Gastrocnemius medialis (tissue), 4 donors: ENCODE results near the gene NEUROD1. TPM values are rescaled to one million over a fixed set of nuclear protein-coding genes. Genes with fewer than 3 reads are reported as not detected.

ENCODE experiments used
- ATAC-seq, 2 donors: fragments of 150-250 bp; one replicate each; pipeline ENCODE4 v1.9.1; 2016
- DNase-seq, 2 donors: peaks; one replicate each; pipeline ENCODE4 v3.0.0-alpha.2; 2019
- H3K27ac ChIP-seq, 4 donors: fragments of 200-600 bp; sonication (generic); 1 replicate in 1 of 4; 2 replicates in 3 of 4; pipeline ENCODE4 v1.5.1; 2016 to 2018; ENCODE audit warnings: mild to moderate bottlenecking in 2 of 4, moderate library complexity in 1 of 4
- H3K27me3 ChIP-seq, 3 donors: fragments of 200-600 bp; sonication (generic) in 2 of 3; 1 replicate in 1 of 3; 2 replicates in 2 of 3; pipeline versions ENCODE4 v1.5.1 to v1.6.0; 2016 to 2019; ENCODE audit warnings: mild to moderate bottlenecking in 1 of 3, moderate library complexity in 1 of 3
- H3K36me3 ChIP-seq, 2 donors: fragments of 200-600 bp; sonication (generic) in 1 of 2; one replicate each; pipeline ENCODE4 v1.5.1; 2017 to 2018
- H3K4me1 ChIP-seq, 2 donors: fragments of 200-600 bp; sonication (generic) in 1 of 2; one replicate each; pipeline ENCODE4 v1.5.1; 2016 to 2017; ENCODE audit warnings: mild to moderate bottlenecking in 2 of 2
- H3K4me3 ChIP-seq, 4 donors: fragments of 200-600 bp; sonication (generic) in 3 of 4; 1 replicate in 1 of 4; 2 replicates in 3 of 4; pipeline ENCODE4 v1.5.1; 2016 to 2019; ENCODE audit warnings: mild to moderate bottlenecking in 2 of 4
- H3K9me3 ChIP-seq, 3 donors: fragments of 200-600 bp; sonication (generic) in 2 of 3; 1 replicate in 1 of 3; 2 replicates in 2 of 3; pipeline ENCODE4 v1.5.1; 2016 to 2019
- POLR2A ChIP-seq, 2 donors: fragments of 450-650 bp; IDR thresholded peaks; one replicate each; pipeline ENCODE4 v1.6.1; 2017; ENCODE audit warnings: antibody characterized with exemption in 2 of 2, mild to moderate bottlenecking in 2 of 2, moderate library complexity in 2 of 2
- in situ Hi-C, 4 donors: fragments of 200-750 bp; cut with MboI; loops; one replicate each; pipeline versions ENCODE4 v1.15.0 to v1.8.0; 2017; ENCODE audit warnings: low sequenced_read_pairs in 4 of 4
- intact Hi-C: fragments of 100-400 bp; cut with DNase I; formaldehyde crosslinking; loops from one replicate; pipeline ENCODE4 v1.15.1; 2023; ENCODE audit warnings: low total_unique reads
- total RNA-seq, 4 donors: library from RNA; depleted of rRNA; stranded (reverse); fragments of >200 nt; gene quantifications; one replicate each; pipeline versions ENCODE4 v1.1.0 to v1.2.3, GENCODE V29; 2016
- TF ChIP-seq, protein P1 (sequence below), 5 experiments: fragments of 450-650 bp in 3 of 5; fragments of 200-600 bp in 2 of 5; sonication (generic) in 2 of 5; IDR thresholded peaks in 4 of 5; conservative IDR thresholded peaks in 1 of 5; 1 replicate in 4 of 5; 2 replicates in 1 of 5; pipeline ENCODE4 v1.5.1; 2016 to 2019; ENCODE audit warnings: antibody characterized with exemption in 5 of 5, mild to moderate bottlenecking in 3 of 5, moderate library complexity in 3 of 5

The NEUROD1 gene
- total RNA-seq, 4 donors from 2014 or later, result not detected

DNA sequence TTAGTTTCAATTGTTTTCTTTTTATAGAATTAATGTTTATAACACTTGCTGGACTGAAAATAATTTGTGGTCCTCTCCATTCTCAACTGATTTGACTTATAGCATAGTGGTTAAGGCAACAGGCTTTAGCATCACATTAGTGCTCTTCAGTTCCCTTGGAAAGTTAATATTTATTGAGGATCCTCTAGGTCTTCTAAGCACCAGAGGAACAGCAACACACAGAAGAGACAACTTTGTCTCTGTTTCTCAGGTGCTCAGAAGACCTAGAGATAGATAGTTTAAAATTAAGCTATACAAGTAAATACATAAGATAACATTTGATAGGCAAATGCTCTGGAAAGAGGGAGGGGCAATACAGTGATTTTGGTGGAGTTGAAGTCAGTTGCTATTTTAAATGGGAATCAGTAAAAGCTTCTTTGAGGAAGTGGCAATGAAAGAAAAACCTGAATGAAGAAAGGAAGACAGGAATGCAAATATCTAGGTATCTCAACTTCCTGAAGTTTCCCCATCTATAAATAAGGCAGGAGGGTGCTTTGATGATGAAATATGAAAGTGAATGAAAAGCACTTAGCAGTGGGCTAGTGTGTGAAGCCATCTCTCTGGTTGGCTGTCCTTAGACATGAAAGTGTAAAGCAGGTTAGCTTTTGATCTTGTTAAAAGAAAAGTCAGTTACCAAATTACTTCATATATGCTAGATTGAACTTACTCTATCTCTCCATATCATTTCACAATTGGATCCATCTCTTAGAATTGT, 7.9 kb downstream of the NEUROD1 start:
- ATAC-seq (no peak), DNase-seq (no peak)
- intact Hi-C loops (no loop called here), in situ Hi-C loops (no loop called here)
- no peak overlapping the region for H3K27ac ChIP-seq
- TF ChIP-seq, protein P1, sequence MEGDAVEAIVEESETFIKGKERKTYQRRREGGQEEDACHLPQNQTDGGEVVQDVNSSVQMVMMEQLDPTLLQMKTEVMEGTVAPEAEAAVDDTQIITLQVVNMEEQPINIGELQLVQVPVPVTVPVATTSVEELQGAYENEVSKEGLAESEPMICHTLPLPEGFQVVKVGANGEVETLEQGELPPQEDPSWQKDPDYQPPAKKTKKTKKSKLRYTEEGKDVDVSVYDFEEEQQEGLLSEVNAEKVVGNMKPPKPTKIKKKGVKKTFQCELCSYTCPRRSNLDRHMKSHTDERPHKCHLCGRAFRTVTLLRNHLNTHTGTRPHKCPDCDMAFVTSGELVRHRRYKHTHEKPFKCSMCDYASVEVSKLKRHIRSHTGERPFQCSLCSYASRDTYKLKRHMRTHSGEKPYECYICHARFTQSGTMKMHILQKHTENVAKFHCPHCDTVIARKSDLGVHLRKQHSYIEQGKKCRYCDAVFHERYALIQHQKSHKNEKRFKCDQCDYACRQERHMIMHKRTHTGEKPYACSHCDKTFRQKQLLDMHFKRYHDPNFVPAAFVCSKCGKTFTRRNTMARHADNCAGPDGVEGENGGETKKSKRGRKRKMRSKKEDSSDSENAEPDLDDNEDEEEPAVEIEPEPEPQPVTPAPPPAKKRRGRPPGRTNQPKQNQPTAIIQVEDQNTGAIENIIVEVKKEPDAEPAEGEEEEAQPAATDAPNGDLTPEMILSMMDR (IDR thresholded peaks at IDR 0.05 in 4 of 5, conservative IDR thresholded peaks at IDR 0.05 in 1 of 5), result no peak
- TF ChIP-seq POLR2A (IDR thresholded peaks at IDR 0.05), result no peak
- no peaks in the 10 kb centered on the region for H3K4me1 ChIP-seq
- no peak overlapping the region for H3K4me3 ChIP-seq
- H3K36me3 ChIP-seq, result no peaks in the 10 kb centered on the region
- H3K27me3 ChIP-seq, result peaks cover 2 to 6% (median 3%) of the 10 kb centered on the region in 3 donors
- no peaks in the 10 kb centered on the region for H3K9me3 ChIP-seq

DNA sequence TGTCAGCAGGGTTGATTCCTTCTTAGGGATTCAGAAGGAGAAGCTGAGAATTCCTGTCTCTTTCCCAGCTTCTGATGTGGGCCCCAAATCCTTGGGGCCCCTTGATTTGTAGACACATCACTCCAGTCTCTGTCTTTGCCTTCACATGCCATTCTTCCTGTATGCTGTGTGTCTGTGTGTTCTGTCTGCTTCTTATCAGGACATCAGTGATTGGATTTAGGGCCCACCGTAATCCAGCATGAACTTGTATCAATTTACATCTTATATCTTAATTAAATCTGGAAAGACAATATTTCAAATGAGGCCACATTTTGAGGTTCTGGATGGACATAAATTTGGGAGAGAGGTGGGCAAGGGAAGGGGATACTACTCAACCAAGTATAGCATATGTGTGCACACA, 9.7 kb downstream of the NEUROD1 start:
- in situ Hi-C loops, result no loop called here
- DNase-seq, result no peak

DNA sequence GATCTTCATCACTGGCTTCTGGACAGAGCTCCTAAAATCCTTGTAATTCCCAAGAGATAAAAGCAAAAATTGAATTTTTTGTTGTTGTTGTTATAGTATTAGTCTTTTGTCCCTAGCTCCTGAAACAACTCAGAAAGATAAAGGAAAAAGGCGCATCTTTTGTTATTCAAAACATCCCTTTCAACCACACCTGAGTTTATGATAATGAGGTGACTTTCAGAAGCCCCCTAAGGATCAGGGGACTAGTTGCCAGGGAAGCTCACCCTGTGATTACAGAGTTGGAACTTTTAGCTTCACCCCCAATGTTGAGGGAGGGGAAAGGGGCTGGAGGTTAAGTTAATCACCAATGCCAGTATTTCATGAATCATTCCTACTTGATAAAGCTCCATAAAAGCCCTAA, 13.1 kb downstream of the NEUROD1 start:
- ATAC-seq (no peak), DNase-seq (no peak)
- in situ Hi-C loops (no loop called here), intact Hi-C loops (no loop called here)
- no peaks in the 10 kb centered on the region for H3K27me3 ChIP-seq
- H3K36me3 ChIP-seq, result no peaks in the 10 kb centered on the region
- H3K9me3 ChIP-seq, result no peaks in the 10 kb centered on the region
- no peak overlapping the region for H3K4me3 ChIP-seq
- no peak overlapping the region for H3K27ac ChIP-seq
- no peak for TF ChIP-seq POLR2A (IDR thresholded peaks at IDR 0.05)
- TF ChIP-seq, protein P1 (IDR thresholded peaks at IDR 0.05 in 4 of 5, conservative IDR thresholded peaks at IDR 0.05 in 1 of 5), result no peak
- H3K4me1 ChIP-seq, result no peaks in the 10 kb centered on the region

More for the DNA sequence above, 9.7 kb downstream of the NEUROD1 start:
- H3K4me1 ChIP-seq, result no peaks in the 10 kb centered on the region
- no peaks in the 10 kb centered on the region for H3K9me3 ChIP-seq
- TF ChIP-seq, protein P1 (IDR thresholded peaks at IDR 0.05 in 4 of 5, conservative IDR thresholded peaks at IDR 0.05 in 1 of 5), result no peak
- no peak for TF ChIP-seq POLR2A (IDR thresholded peaks at IDR 0.05)
- ATAC-seq, result no peak
- intact Hi-C loops, result no loop called here
- peaks cover 0 to 4% (median 0%) of the 10 kb centered on the region in 3 donors for H3K27me3 ChIP-seq
- H3K27ac ChIP-seq, result no peak overlapping the region
- H3K36me3 ChIP-seq, result no peaks in the 10 kb centered on the region
- H3K4me3 ChIP-seq, result no peak overlapping the region

DNA sequence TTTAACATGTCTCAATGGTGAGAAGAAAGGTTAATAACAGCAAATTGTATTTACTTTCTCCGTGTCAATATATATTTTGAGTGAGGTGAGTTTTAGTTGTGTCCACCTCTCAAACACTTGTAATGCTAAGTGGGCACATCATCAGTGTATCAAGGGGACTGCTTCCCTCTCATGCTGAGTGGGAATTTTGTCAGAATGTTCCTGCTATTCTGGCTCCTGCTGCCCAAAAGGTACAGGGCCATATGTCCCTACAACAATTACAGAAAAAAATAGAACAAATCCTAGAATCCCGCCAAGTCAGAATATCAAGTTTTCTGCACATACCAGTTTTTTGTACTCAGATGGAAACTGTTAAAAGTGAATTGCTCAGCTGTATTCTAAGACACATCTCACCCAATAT, 18.0 kb downstream of the NEUROD1 start:
- intact Hi-C loops, result no loop called here
- Histone ChIP-seq H3K9me3 (no peaks in the 10 kb centered on the region), H3K27ac (no peak overlapping the region), H3K27me3 (peaks cover 2 to 11% (median 7%) of the 10 kb centered on the region in 3 donors), H3K4me1 (no peaks in the 10 kb centered on the region), H3K4me3 (no peak overlapping the region), H3K36me3 (no peaks in the 10 kb centered on the region)
- TF ChIP-seq, protein P1 (IDR thresholded peaks at IDR 0.05 in 4 of 5, conservative IDR thresholded peaks at IDR 0.05 in 1 of 5), result no peak
- TF ChIP-seq POLR2A (IDR thresholded peaks at IDR 0.05), result no peak
- in situ Hi-C loops, result no loop called here
- DNase-seq (no peak), ATAC-seq (no peak)
